ACC112 (cell line): ENCODE measurements around the gene RTN4.
"Not testable (repeated sequence)": the region's sequence is repeated elsewhere in the genome, so short reads cannot be mapped to it uniquely, and the experiment has no call there.

Source experiments
- H2AFZ ChIP-seq: fragments of 200-600 bp; sonication (generic); one replicate; pipeline ENCODE4 v1.6.0; 2017; ENCODE audit warnings: antibody characterized with exemption, low read length; ENCODE audit not compliant: unreplicated experiment
- H3K27ac ChIP-seq: fragments of 200-600 bp; sonication (generic); 2 replicates; pipeline ENCODE4 v1.5.1; 2014; ENCODE audit warnings: low read depth, mild to moderate bottlenecking, antibody characterized with exemption, low read length, moderate library complexity
- H3K27me3 ChIP-seq: fragments of 200-600 bp; sonication (generic); 2 replicates; pipeline ENCODE4 v1.6.1; 2014; ENCODE audit warnings: mild to moderate bottlenecking, antibody characterized with exemption, low read length, moderate library complexity, mixed read lengths; ENCODE audit not compliant: insufficient read depth
- H3K36me3 ChIP-seq: fragments of 200-600 bp; sonication (generic); 2 replicates; pipeline ENCODE4 v1.6.1; 2016; ENCODE audit warnings: mild to moderate bottlenecking, antibody characterized with exemption, low read length, moderate library complexity, mixed read lengths; ENCODE audit not compliant: insufficient read depth
- H3K4me1 ChIP-seq: fragments of 200-600 bp; sonication (generic); one replicate; pipeline ENCODE4 v1.6.1; 2016; ENCODE audit warnings: low read length, mixed read lengths; ENCODE audit not compliant: insufficient read depth, unreplicated experiment, control insufficient read depth
- H3K4me3 ChIP-seq: fragments of 200-600 bp; sonication (generic); 2 replicates; pipeline ENCODE4 v1.5.1; 2014; ENCODE audit warnings: mild to moderate bottlenecking, low read depth, low read length
- H3K79me2 ChIP-seq: fragments of 200-600 bp; sonication (generic); one replicate; pipeline ENCODE4 v1.6.0; 2016; ENCODE audit warnings: low read length; ENCODE audit not compliant: control insufficient read depth, unreplicated experiment, insufficient read depth

Gene RTN4

GRCh38 chr2:55063713-55064323 is 13.6 kb upstream of the RTN4 start:
- H3K4me3 ChIP-seq = no peak overlapping the region
- H3K27me3 ChIP-seq = no peaks in the 10 kb centered on the region
- no peaks in the 10 kb centered on the region for H3K4me1 ChIP-seq
- H3K79me2 ChIP-seq = no peaks in the 10 kb centered on the region
- no peak overlapping the region for H2AFZ ChIP-seq
- H3K27ac ChIP-seq = no peak overlapping the region
- H3K36me3 ChIP-seq = no peaks in the 10 kb centered on the region

- H3K79me2 ChIP-seq = no peaks in the 10 kb centered on the region
- H2AFZ ChIP-seq = no peak overlapping the region
- H3K27ac ChIP-seq = no peak overlapping the region
- H3K36me3 ChIP-seq = no peaks in the 10 kb centered on the region
- H3K4me1 ChIP-seq = no peaks in the 10 kb centered on the region
- H3K4me3 ChIP-seq = no peak overlapping the region
- no peaks in the 10 kb centered on the region for H3K27me3 ChIP-seq
These were observed 13.0 kb upstream of the RTN4 start for GRCh38 chr2:55063226-55063625.

- no peaks in the 10 kb centered on the region for H3K4me1 ChIP-seq
- H3K4me3 ChIP-seq = no peak overlapping the region
- no peak overlapping the region for H3K27ac ChIP-seq
- no peaks in the 10 kb centered on the region for H3K79me2 ChIP-seq
- no peak overlapping the region for H2AFZ ChIP-seq
- no peaks in the 10 kb centered on the region for H3K36me3 ChIP-seq
- no peaks in the 10 kb centered on the region for H3K27me3 ChIP-seq
These were observed 12.5 kb upstream of the RTN4 start for GRCh38 chr2:55062754-55063153.

GRCh38 chr2:55061523-55062344 is 11.5 kb upstream of the RTN4 start:
- H2AFZ ChIP-seq = no peak overlapping the region
- no peaks in the 10 kb centered on the region for H3K36me3 ChIP-seq
- no peaks in the 10 kb centered on the region for H3K79me2 ChIP-seq
- H3K4me3 ChIP-seq = no peak overlapping the region
- H3K27me3 ChIP-seq = no peaks in the 10 kb centered on the region
- no peak overlapping the region for H3K27ac ChIP-seq
- peaks cover 4% of the 10 kb centered on the region for H3K4me1 ChIP-seq

GRCh38 chr2:55059793-55060192 is 9.5 kb upstream of the RTN4 start:
- Histone ChIP-seq H3K79me2 (no peaks in the 10 kb centered on the region), H3K4me1 (peaks cover 12% of the 10 kb centered on the region), H2AFZ (no peak overlapping the region), H3K36me3 (no peaks in the 10 kb centered on the region), H3K4me3 (no peak overlapping the region), H3K27me3 (no peaks in the 10 kb centered on the region), H3K27ac (no peak overlapping the region)

GRCh38 chr2:55057474-55057873 is 7.2 kb upstream of the RTN4 start:
- Histone ChIP-seq H3K36me3 (no peaks in the 10 kb centered on the region), H3K4me3 (no peak overlapping the region), H3K27me3 (no peaks in the 10 kb centered on the region), H3K27ac (no peak overlapping the region), H3K4me1 (peaks cover 15% of the 10 kb centered on the region), H2AFZ (no peak overlapping the region), H3K79me2 (peaks cover 8% of the 10 kb centered on the region)

- Histone ChIP-seq H3K27ac (peak overlapping the region; percentile 25), H3K79me2 (peaks cover 12% of the 10 kb centered on the region), H3K36me3 (no peaks in the 10 kb centered on the region), H3K4me1 (peaks cover 17% of the 10 kb centered on the region), H3K4me3 (peak overlapping the region; percentile 9), H3K27me3 (no peaks in the 10 kb centered on the region), H2AFZ (peak overlapping the region; percentile 31)
These were observed 5.8 kb upstream of the RTN4 start for GRCh38 chr2:55056024-55056521.

GRCh38 chr2:55054106-55054875 is 4.0 kb upstream of the RTN4 start:
- no peak overlapping the region for H3K27ac ChIP-seq
- no peak overlapping the region for H2AFZ ChIP-seq
- no peak overlapping the region for H3K4me3 ChIP-seq
- peaks cover 21% of the 10 kb centered on the region for H3K79me2 ChIP-seq
- H3K4me1 ChIP-seq = peaks cover 17% of the 10 kb centered on the region
- H3K36me3 ChIP-seq = no peaks in the 10 kb centered on the region
- H3K27me3 ChIP-seq = no peaks in the 10 kb centered on the region

GRCh38 chr2:55053225-55053624 is 3.0 kb upstream of the RTN4 start:
- not testable (repeated sequence) for H2AFZ ChIP-seq, H3K4me3 ChIP-seq, H3K36me3 ChIP-seq, H3K27ac ChIP-seq, H3K27me3 ChIP-seq
- Histone ChIP-seq H3K4me1 (peaks cover 17% of the 10 kb centered on the region), H3K79me2 (peaks cover 31% of the 10 kb centered on the region)

GRCh38 chr2:55052129-55053061 is 2.1 kb upstream of the RTN4 start:
- H3K4me3 ChIP-seq = peak overlapping the region; percentile 91
- H3K36me3 ChIP-seq = no peaks in the 10 kb centered on the region
- peaks cover 39% of the 10 kb centered on the region for H3K79me2 ChIP-seq
- H2AFZ ChIP-seq = no peak overlapping the region
- peaks cover 17% of the 10 kb centered on the region for H3K4me1 ChIP-seq
- H3K27me3 ChIP-seq = no peaks in the 10 kb centered on the region
- H3K27ac ChIP-seq = peak overlapping the region; percentile 99
